ENCODE results near the gene DDX28. TPM values are rescaled to one million over a fixed set of nuclear protein-coding genes. Genes with fewer than 3 reads are reported as not detected.

The DDX28 gene
- total and polyA plus RNA-seq, 9 of the 15 experiments (the other 6 are each of a cell fraction or from before 2014, with no cell fraction given), result 2.8 to 24.5 (median 15.9) TPM

DNA sequence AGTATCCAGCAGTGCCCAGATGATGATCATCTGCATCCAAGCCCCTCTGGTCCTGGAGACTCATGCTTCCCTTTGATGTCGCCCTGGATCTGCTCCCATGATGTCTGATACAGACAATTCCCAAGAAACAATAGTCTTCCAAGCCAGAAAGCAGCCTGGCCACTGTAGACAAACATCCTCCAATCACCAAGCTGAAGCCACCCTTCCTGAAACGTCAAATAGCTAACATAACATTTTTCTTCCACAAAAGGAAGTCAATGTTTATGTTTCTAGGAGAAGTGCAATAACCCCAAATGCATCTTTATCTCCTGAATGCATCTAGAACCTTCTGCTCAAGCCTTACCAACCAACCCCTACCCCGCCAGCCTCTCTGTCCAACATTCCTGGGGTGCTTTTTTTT lies 22.6 kb downstream of the DDX28 start (continued):
- TF ChIP-seq, protein P1, sequence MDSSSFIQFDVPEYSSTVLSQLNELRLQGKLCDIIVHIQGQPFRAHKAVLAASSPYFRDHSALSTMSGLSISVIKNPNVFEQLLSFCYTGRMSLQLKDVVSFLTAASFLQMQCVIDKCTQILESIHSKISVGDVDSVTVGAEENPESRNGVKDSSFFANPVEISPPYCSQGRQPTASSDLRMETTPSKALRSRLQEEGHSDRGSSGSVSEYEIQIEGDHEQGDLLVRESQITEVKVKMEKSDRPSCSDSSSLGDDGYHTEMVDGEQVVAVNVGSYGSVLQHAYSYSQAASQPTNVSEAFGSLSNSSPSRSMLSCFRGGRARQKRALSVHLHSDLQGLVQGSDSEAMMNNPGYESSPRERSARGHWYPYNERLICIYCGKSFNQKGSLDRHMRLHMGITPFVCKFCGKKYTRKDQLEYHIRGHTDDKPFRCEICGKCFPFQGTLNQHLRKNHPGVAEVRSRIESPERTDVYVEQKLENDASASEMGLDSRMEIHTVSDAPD (CRISPR knock-in tag; IDR thresholded peaks at IDR 0.05), result no peak
- TF ChIP-seq TCF3 (CRISPR knock-in tag; IDR thresholded peaks at IDR 0.05) (no peak), CSDE1 (IDR thresholded peaks at IDR 0.05) (no peak), CCAR2 (IDR thresholded peaks at IDR 0.05; ENCODE audit: low read depth, low read length) (no peak), PTTG1 (tag; IDR thresholded peaks at IDR 0.05; ENCODE audit: low read depth) (no peak), FOXK2 (conservative IDR thresholded peaks at IDR 0.05 in 1 of 2, IDR thresholded peaks at IDR 0.05 in 1 of 2; ENCODE audit: low read depth in 2 of 2) (no peak), PURB (CRISPR knock-in tag; IDR thresholded peaks at IDR 0.05; ENCODE audit: low read depth) (no peak), SMARCA4 (IDR thresholded peaks at IDR 0.05) (no peak), ZC3H8 (IDR thresholded peaks at IDR 0.05) (no peak), ZNF224 (CRISPR knock-in tag; IDR thresholded peaks at IDR 0.05) (no peak)
- TF ChIP-seq, protein P2, sequence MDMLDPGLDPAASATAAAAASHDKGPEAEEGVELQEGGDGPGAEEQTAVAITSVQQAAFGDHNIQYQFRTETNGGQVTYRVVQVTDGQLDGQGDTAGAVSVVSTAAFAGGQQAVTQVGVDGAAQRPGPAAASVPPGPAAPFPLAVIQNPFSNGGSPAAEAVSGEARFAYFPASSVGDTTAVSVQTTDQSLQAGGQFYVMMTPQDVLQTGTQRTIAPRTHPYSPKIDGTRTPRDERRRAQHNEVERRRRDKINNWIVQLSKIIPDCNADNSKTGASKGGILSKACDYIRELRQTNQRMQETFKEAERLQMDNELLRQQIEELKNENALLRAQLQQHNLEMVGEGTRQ (CRISPR knock-in tag; IDR thresholded peaks at IDR 0.05), result no peak

Measured in K562 (cell line).